Right lobe of liver (tissue), 6 donors: ENCODE data around the gene TOGARAM2. TPM values are rescaled to one million over a fixed set of nuclear protein-coding genes. Genes with fewer than 3 reads are reported as not detected.
A peak's percentile ranks its signal among the peaks of the same experiment; 100 is the strongest.

Source experiments
- ATAC-seq, 4 donors: fragments of 200-7000 bp; cut with Tn5 transposase; one replicate each; pipeline ENCODE4 v1.9.1; 2020; ENCODE audit warnings: mild to moderate bottlenecking in 4 of 4, moderate library complexity in 4 of 4
- DNase-seq, 3 donors: peaks; one replicate each; pipeline ENCODE4 v3.0.0-alpha.2; 2020
- H3K27ac ChIP-seq, 3 donors: fragments of 200-600 bp; one replicate each; pipeline ENCODE4 v1.8.0; 2022
- H3K27me3 ChIP-seq, 2 donors: fragments of 200-600 bp; one replicate each; pipeline ENCODE4 v1.8.0; 2022
- H3K36me3 ChIP-seq, 4 donors: fragments of 200-600 bp; sonication (generic) in 1 of 4; one replicate each; pipeline versions ENCODE4 v1.5.1 to v1.8.0; 2017 to 2022; ENCODE audit warnings: control low read depth in 1 of 4
- H3K4me1 ChIP-seq, 4 donors: fragments of 200-600 bp; sonication (generic) in 1 of 4; one replicate each; pipeline versions ENCODE4 v1.5.1 to v1.8.0; 2017 to 2022; ENCODE audit warnings: control low read depth in 1 of 4
- H3K4me3 ChIP-seq, 3 donors: fragments of 200-600 bp; one replicate each; pipeline ENCODE4 v1.8.0; 2022
- H3K9me3 ChIP-seq, 4 donors: fragments of 200-600 bp; sonication (generic) in 1 of 4; one replicate each; pipeline versions ENCODE4 v1.5.1 to v1.8.0; 2017 to 2022; ENCODE audit warnings: control low read depth in 1 of 4
- CTCF ChIP-seq, 4 donors: fragments of 200-600 bp in 3 of 4; fragments of 450-650 bp in 1 of 4; IDR thresholded peaks; one replicate each; pipeline versions ENCODE4 v1.5.1 to v1.8.0; 2016 to 2022; ENCODE audit warnings: antibody characterized with exemption in 4 of 4, mild to moderate bottlenecking in 2 of 4
- POLR2A ChIP-seq: fragments of 450-650 bp; IDR thresholded peaks from one replicate; pipeline ENCODE4 v1.6.1; 2017; ENCODE audit warnings: antibody characterized with exemption, mild to moderate bottlenecking
- WGBS: methylation state at CpG from one replicate; pipeline ENCODE4 v1.1.6; 2018; ENCODE audit warnings: low coverage, low lambda C conversion rate; ENCODE audit not compliant: insufficient coverage; ENCODE audit errors: missing lambda C conversion rate; 5-methylcytosine and 5-hydroxymethylcytosine counted together
- intact Hi-C, 2 donors: fragments of 100-400 bp; cut with DNase I; formaldehyde crosslinking; loops; one replicate each; pipeline versions ENCODE4 v1.11.2 to v1.14.1; 2022
- total RNA-seq, 6 experiments: library from RNA; depleted of rRNA in 2 of 6; stranded (reverse); fragments of >200 nt in 2 of 6; fragmentation: NEBNext Ultra II Directional in 3 of 6; extraction: Animal tissue kit (Norgen Biotek cat#: 25700) in 3 of 6; gene quantifications; one replicate each; pipeline versions ENCODE4 v1.1.0 to v1.2.4, GENCODE V29; 2016 to 2023
- donor health status: DM: no; HTN: yes; CAD: no.
- donor health status: DM: no; HTN: no; CAD: no.
- donor health status: DM: no; HTN: no; CAD: no.
- donor health status: DM: no; HTN: yes; CAD: no.
- donor health status: DM: no; HTN: yes; CAD: no.

The TOGARAM2 gene
- total RNA-seq, 6 experiments from 2014 or later: 0.06 to 0.37 (median 0.14) TPM; not detected in 1

GRCh38 chr2:29066271-29066860 lies 85.3 kb downstream of the TOGARAM2 start:
- no peaks in the 10 kb centered on the region for H3K9me3 ChIP-seq
- no peak for DNase-seq
- no peaks in the 10 kb centered on the region for H3K27me3 ChIP-seq
- 34% methylated on average over 5 of the region's 8 CpGs for WGBS
- H3K27ac ChIP-seq: no peak overlapping the region
- H3K36me3 ChIP-seq: no peaks in the 10 kb centered on the region
- intact Hi-C loops: no loop called here
- no peak overlapping the region for H3K4me3 ChIP-seq
- ATAC-seq: peak in 1 of 4 donors; percentile 60
- H3K4me1 ChIP-seq: no peaks in the 10 kb centered on the region
- TF ChIP-seq POLR2A (no peak), CTCF (IDR thresholded peaks at IDR 0.05) (no peak)

GRCh38 chr2:29066997-29067605 lies 86.0 kb downstream of the TOGARAM2 start:
- no peaks in the 10 kb centered on the region for H3K27me3 ChIP-seq
- no peak overlapping the region for H3K4me3 ChIP-seq
- no peaks in the 10 kb centered on the region for H3K9me3 ChIP-seq
- no peak overlapping the region for H3K27ac ChIP-seq
- ATAC-seq: no peak
- H3K36me3 ChIP-seq: no peaks in the 10 kb centered on the region
- intact Hi-C loops: no loop called here
- no peak for DNase-seq
- 80% methylated on average over 1 of the region's 7 CpGs for WGBS
- TF ChIP-seq CTCF (IDR thresholded peaks at IDR 0.05): no peak
- no peak for TF ChIP-seq POLR2A
- no peaks in the 10 kb centered on the region for H3K4me1 ChIP-seq

- Histone ChIP-seq H3K36me3 (no peaks in the 10 kb centered on the region), H3K27ac (no peak overlapping the region), H3K4me1 (no peaks in the 10 kb centered on the region), H3K4me3 (no peak overlapping the region), H3K27me3 (no peaks in the 10 kb centered on the region), H3K9me3 (no peaks in the 10 kb centered on the region)
- no peak for TF ChIP-seq POLR2A
- no peak for DNase-seq
- ATAC-seq: no peak
- intact Hi-C loops: no loop called here
- 74% methylated on average over 7 of the region's 7 CpGs for WGBS
Observed at GRCh38 chr2:29068513-29068912, 87.4 kb downstream of the TOGARAM2 start.

- ATAC-seq (no peak), DNase-seq (no peak)
- no peak overlapping the region for H3K4me3 ChIP-seq
- no peak overlapping the region for H3K27ac ChIP-seq
- H3K4me1 ChIP-seq: no peaks in the 10 kb centered on the region
- WGBS: 60% methylated on average over 1 of the region's 12 CpGs
- no peaks in the 10 kb centered on the region for H3K36me3 ChIP-seq
- TF ChIP-seq CTCF (IDR thresholded peaks at IDR 0.05) (no peak), POLR2A (no peak)
- H3K9me3 ChIP-seq: no peaks in the 10 kb centered on the region
- intact Hi-C loops: no loop called here
- H3K27me3 ChIP-seq: no peaks in the 10 kb centered on the region
Observed at GRCh38 chr2:29070526-29070925, 89.4 kb downstream of the TOGARAM2 start.

- Histone ChIP-seq H3K9me3 (no peaks in the 10 kb centered on the region), H3K27me3 (no peaks in the 10 kb centered on the region), H3K36me3 (no peaks in the 10 kb centered on the region), H3K4me1 (no peaks in the 10 kb centered on the region), H3K27ac (no peak overlapping the region), H3K4me3 (no peak overlapping the region)
- 65% methylated on average over 2 of the region's 19 CpGs for WGBS
- TF ChIP-seq CTCF (IDR thresholded peaks at IDR 0.05) (no peak), POLR2A (no peak)
- DNase-seq: no peak
- intact Hi-C loops: no loop called here
- peak in 1 of 4 donors; percentile 19 for ATAC-seq
Observed at GRCh38 chr2:29071032-29071975, 90.2 kb downstream of the TOGARAM2 start.
